ENCODE data around the gene MTA3.

- TF ChIP-seq, protein P1, sequence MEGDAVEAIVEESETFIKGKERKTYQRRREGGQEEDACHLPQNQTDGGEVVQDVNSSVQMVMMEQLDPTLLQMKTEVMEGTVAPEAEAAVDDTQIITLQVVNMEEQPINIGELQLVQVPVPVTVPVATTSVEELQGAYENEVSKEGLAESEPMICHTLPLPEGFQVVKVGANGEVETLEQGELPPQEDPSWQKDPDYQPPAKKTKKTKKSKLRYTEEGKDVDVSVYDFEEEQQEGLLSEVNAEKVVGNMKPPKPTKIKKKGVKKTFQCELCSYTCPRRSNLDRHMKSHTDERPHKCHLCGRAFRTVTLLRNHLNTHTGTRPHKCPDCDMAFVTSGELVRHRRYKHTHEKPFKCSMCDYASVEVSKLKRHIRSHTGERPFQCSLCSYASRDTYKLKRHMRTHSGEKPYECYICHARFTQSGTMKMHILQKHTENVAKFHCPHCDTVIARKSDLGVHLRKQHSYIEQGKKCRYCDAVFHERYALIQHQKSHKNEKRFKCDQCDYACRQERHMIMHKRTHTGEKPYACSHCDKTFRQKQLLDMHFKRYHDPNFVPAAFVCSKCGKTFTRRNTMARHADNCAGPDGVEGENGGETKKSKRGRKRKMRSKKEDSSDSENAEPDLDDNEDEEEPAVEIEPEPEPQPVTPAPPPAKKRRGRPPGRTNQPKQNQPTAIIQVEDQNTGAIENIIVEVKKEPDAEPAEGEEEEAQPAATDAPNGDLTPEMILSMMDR (IDR thresholded peaks at IDR 0.05; ENCODE audit: low read length) = no peak
- TF ChIP-seq EZH2 (IDR thresholded peaks at IDR 0.05; ENCODE audit: borderline replicate concordance, low read length) = no peak
These were observed 185.8 kb downstream of the MTA3 start for GRCh38 chr2:42754021-42754775.

Measured in OCI-LY1 (cell line).